Testis (tissue), 2 donors: Measurements from ENCODE around the gene COL4A3.

ENCODE experiments used
- CTCF ChIP-seq, 3 experiments: fragments of 450-650 bp in 2 of 3; fragments of 200-600 bp in 1 of 3; sonication (generic) in 1 of 3; IDR thresholded peaks; one replicate each; pipeline ENCODE4 v1.5.1; 2016 to 2019; ENCODE audit warnings: antibody characterized with exemption in 3 of 3, mild to moderate bottlenecking in 2 of 3, moderate library complexity in 1 of 3
- POLR2A ChIP-seq: fragments of 450-650 bp; IDR thresholded peaks from one replicate; pipeline ENCODE4 v1.6.1; 2017; ENCODE audit warnings: antibody characterized with exemption, mild to moderate bottlenecking, moderate library complexity

GRCh38 chr2:227237786-227238185 lies 73.4 kb downstream of the COL4A3 start:
- TF ChIP-seq CTCF (IDR thresholded peaks at IDR 0.05): no peak
- TF ChIP-seq POLR2A: no peak
